ENCODE measurements around the gene C19orf38. TPM values are rescaled to one million over a fixed set of nuclear protein-coding genes. Genes with fewer than 3 reads are reported as not detected.

C19orf38 gene
- polyA plus RNA-seq, 1 of the 3 experiments (the other 2 are of a cell fraction) = 0.15 TPM

DNA sequence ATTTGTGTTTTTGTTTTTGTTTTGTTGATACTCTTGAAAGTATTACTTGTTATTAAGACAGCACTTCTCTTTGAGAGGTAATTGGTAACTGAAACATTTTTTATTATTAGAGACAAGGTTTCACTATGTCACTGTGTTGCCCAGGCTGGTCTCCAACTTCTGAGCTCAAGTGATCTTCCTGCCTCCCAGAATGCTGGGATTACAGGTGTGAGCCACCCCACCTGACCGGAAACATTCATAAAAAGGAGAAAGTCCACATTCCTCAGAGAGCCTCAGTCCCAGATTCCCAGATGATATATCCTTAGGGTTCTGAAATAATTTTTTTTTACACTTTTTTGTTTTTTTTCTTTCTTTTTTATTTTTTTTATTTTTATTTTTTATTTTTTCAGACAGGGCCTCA, 25.8 kb downstream of the C19orf38 start:
- Histone ChIP-seq H3K4me2 (no peak overlapping the region), H3F3A (replicated peaks; ENCODE audit: insufficient read depth) (peaks cover 9% of the 10 kb centered on the region), H3K9me2 (no peaks in the 10 kb centered on the region), H3K4me1 (ENCODE audit: control insufficient read depth in 1 of 2, insufficient read depth in 2 of 2, low read depth in 1 of 2, low read length in 1 of 2) (peaks cover 8 to 23% of the 10 kb centered on the region in 2 experiments; a peak in 2 of 4 replicates), H3K9me3 (no peaks in the 10 kb centered on the region), H3K4me3 (ENCODE audit: low read depth in 2 of 2, low read length in 1 of 2) (no peak overlapping the region), H3K79me2 (ENCODE audit: insufficient read depth) (peaks cover 74% of the 10 kb centered on the region), H4K20me1 (ENCODE audit: insufficient read depth) (peaks cover 29% of the 10 kb centered on the region; the same call in 1 of the 2 replicates), H2AFZ (ENCODE audit: low read depth) (no peak overlapping the region), H3K36me3 (replicated peaks in 1 of 2; ENCODE audit: control insufficient read depth in 1 of 2, insufficient read depth in 2 of 2, low read length in 1 of 2) (no peaks in the 10 kb centered on the region), H3K9ac (no peak overlapping the region), H3K27me3 (ENCODE audit: insufficient read depth) (no peaks in the 10 kb centered on the region), H3K27ac (ENCODE audit: low read depth in 2 of 2, low read length in 1 of 2) (no peak overlapping the region)
- no peak for DNase-seq
- ChIA-PET CTCF (interaction anchor here (0.6 to 2.8 kb wide), 5 partner anchors 10 to 39 kb away, joined by 3 to 23 read pairs (median 8); no protein-coding TSS in a partner anchor), POLR2A (no interaction called here)
- TF ChIP-seq IRF3 (IDR thresholded peaks at IDR 0.05; ENCODE audit: low read depth, low read length) = no peak
- TF ChIP-seq, protein P1, sequence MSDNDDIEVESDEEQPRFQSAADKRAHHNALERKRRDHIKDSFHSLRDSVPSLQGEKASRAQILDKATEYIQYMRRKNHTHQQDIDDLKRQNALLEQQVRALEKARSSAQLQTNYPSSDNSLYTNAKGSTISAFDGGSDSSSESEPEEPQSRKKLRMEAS (IDR thresholded peaks at IDR 0.05; ENCODE audit: low read depth) = no peak
- no peak for TF ChIP-seq SIN3A (IDR thresholded peaks at IDR 0.05; ENCODE audit: borderline replicate concordance, low read depth, low read length)
- TF ChIP-seq CHD2 (IDR thresholded peaks at IDR 0.05; ENCODE audit: low read length, partially characterized antibody) = no peak
- TF ChIP-seq RCOR1 (IDR thresholded peaks at IDR 0.05; ENCODE audit: low read length) = no peak
- no peak for TF ChIP-seq POLR2AphosphoS5 (IDR thresholded peaks at IDR 0.05; ENCODE audit: low read depth, low read length)
- TF ChIP-seq EZH2phosphoT487 (IDR thresholded peaks at IDR 0.05; ENCODE audit: borderline replicate concordance, low read depth) = no peak
- no peak for TF ChIP-seq USF2 (IDR thresholded peaks at IDR 0.05; ENCODE audit: borderline replicate concordance, low read depth, low read length)
- no peak for TF ChIP-seq FOXM1 (IDR thresholded peaks at IDR 0.05; ENCODE audit: low read depth)
- TF ChIP-seq SMC3 (IDR thresholded peaks at IDR 0.05; ENCODE audit: low read depth, low read length) = no peak
- 90% methylated on average over 1 of the region's 1 CpG for whole genome bisulfite sequencing (ENCODE audit: low lambda C conversion rate)

DNA sequence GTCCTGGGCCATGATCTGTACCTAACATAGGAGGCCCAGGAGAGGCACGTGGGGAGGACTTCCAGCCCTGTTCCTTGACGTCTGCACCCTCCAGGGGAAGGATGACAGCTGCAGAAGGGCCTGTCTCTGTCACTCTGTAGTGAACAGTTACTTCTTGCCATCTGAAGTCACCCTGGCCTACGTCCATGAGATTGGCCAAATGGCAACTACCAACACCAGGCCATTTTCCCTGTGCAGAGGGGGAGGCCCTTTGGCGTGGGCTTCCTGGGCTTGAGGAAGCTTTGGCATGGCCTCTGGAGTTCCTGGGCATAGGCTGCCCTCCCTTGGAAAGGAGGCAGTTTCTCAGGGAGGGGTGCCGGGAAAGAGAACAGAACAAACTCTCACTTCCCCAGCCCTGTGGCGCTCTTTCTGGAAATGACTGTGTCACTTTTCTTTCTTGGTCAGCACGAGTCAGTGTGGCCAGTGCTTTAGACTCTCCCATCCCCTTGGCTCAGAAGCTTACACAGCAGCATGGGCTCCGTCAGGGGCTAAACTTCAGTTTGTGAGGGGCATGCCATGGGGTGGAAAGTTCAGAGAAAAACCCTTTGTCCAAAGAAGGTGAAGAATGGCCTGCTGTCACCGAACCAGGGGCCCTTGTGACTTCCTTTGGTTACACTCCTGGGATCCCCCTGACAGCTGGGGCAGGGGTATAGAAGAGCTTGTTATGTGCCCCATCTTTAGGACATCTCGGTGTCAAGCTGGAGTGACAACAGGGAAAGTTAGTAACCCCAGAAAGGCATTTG, 28.4 kb downstream of the C19orf38 start:
- peaks cover 54% of the 10 kb centered on the region for H4K20me1 ChIP-seq (ENCODE audit: insufficient read depth)
- H3K4me1 ChIP-seq (ENCODE audit: control insufficient read depth in 1 of 2, insufficient read depth in 2 of 2, low read depth in 1 of 2, low read length in 1 of 2) = peaks cover 14 to 19% of the 10 kb centered on the region in 2 experiments; a peak in 2 of 4 replicates
- H3K27ac ChIP-seq (ENCODE audit: low read depth in 2 of 2, low read length in 1 of 2) = no peak overlapping the region
- H3K9ac ChIP-seq = no peak overlapping the region
- no peaks in the 10 kb centered on the region for H3K9me2 ChIP-seq
- peaks cover 6% of the 10 kb centered on the region for H3F3A ChIP-seq (replicated peaks; ENCODE audit: insufficient read depth)
- H2AFZ ChIP-seq (ENCODE audit: low read depth) = no peak overlapping the region
- H3K4me3 ChIP-seq (ENCODE audit: low read depth in 2 of 2, low read length in 1 of 2) = no peak overlapping the region
- peaks cover 100% of the 10 kb centered on the region for H3K79me2 ChIP-seq (ENCODE audit: insufficient read depth)
- peak overlapping the region; percentile 1; the same call in 1 of the 2 replicates for H3K4me2 ChIP-seq
- ChIA-PET POLR2A (no interaction called here), CTCF (interaction anchor here (1.1 to 1.3 kb wide), 4 partner anchors 13 to 164 kb away, joined by 3 to 6 read pairs (median 4); partner anchors contain the start of gene TMED1)
- 92% methylated on average over 8 of the region's 10 CpGs for WGBS (ENCODE audit: low lambda C conversion rate)
- DNase-seq = no peak
- H3K36me3 ChIP-seq (replicated peaks in 1 of 2; ENCODE audit: control insufficient read depth in 1 of 2, insufficient read depth in 2 of 2, low read length in 1 of 2) = no peaks in the 10 kb centered on the region
- no peaks in the 10 kb centered on the region for H3K27me3 ChIP-seq (ENCODE audit: insufficient read depth)
- no peaks in the 10 kb centered on the region for H3K9me3 ChIP-seq
- TF ChIP-seq NRF1 (IDR thresholded peaks at IDR 0.05; ENCODE audit: low read depth, low read length) = no peak
- no peak for TF ChIP-seq IRF3 (IDR thresholded peaks at IDR 0.05; ENCODE audit: low read depth, low read length)
- no peak for TF ChIP-seq EZH2phosphoT487 (IDR thresholded peaks at IDR 0.05; ENCODE audit: borderline replicate concordance, low read depth)
- no peak for TF ChIP-seq RXRA (IDR thresholded peaks at IDR 0.05; ENCODE audit: borderline replicate concordance, low read depth)
- TF ChIP-seq CHD2 (IDR thresholded peaks at IDR 0.05; ENCODE audit: low read length, partially characterized antibody) = no peak
- no peak for TF ChIP-seq PBX3 (IDR thresholded peaks at IDR 0.05)
- no peak for TF ChIP-seq POLR2AphosphoS5 (IDR thresholded peaks at IDR 0.05; ENCODE audit: low read depth, low read length)
- TF ChIP-seq MEF2A (IDR thresholded peaks at IDR 0.05; ENCODE audit: borderline replicate concordance, low read depth) = no peak
- TF ChIP-seq RFX5 (IDR thresholded peaks at IDR 0.05; ENCODE audit: low read length) = no peak
- TF ChIP-seq FOXJ3 (CRISPR knock-in tag; IDR thresholded peaks at IDR 0.05) = no peak
- TF ChIP-seq EP300 (IDR thresholded peaks at IDR 0.05; ENCODE audit: borderline replicate concordance in 1 of 2, low read depth in 1 of 2, low read length in 1 of 2) = no peak
- TF ChIP-seq GABPA (IDR thresholded peaks at IDR 0.05; ENCODE audit: low read depth) = no peak
- no peak for TF ChIP-seq JUND (IDR thresholded peaks at IDR 0.05)
- no peak for TF ChIP-seq FOSL2 (IDR thresholded peaks at IDR 0.05; ENCODE audit: borderline replicate concordance, low read depth)
- TF ChIP-seq SMC3 (IDR thresholded peaks at IDR 0.05; ENCODE audit: low read depth, low read length) = no peak
